HG02571 (cell line): ENCODE data around the gene SEC22B.
"Not testable (repeated sequence)": the region's sequence is repeated elsewhere in the genome, so short reads cannot be mapped to it uniquely, and the experiment has no call there.

Source experiments
- ATAC-seq: cut with Tn5 transposase; IDR thresholded peaks from one replicate; pipeline ENCODE4 v1.9.1; 2021; ENCODE audit warnings: mild to moderate bottlenecking, moderate library complexity; ENCODE audit not compliant: unreplicated experiment

Gene SEC22B

GRCh38 chr1:120117371-120118177, 58.7 kb downstream of the SEC22B start:
- peak; percentile 69 for ATAC-seq

- not testable (repeated sequence) for ATAC-seq
These were observed 60.2 kb downstream of the SEC22B start for GRCh38 chr1:120116094-120116493.

GRCh38 chr1:120113134-120113533, 63.2 kb downstream of the SEC22B start:
- not testable (repeated sequence) for ATAC-seq

GRCh38 chr1:120112212-120112611, 64.1 kb downstream of the SEC22B start:
- ATAC-seq: not testable (repeated sequence)

GRCh38 chr1:120111771-120112170, 64.5 kb downstream of the SEC22B start:
- ATAC-seq: not testable (repeated sequence)

- ATAC-seq: not testable (repeated sequence)
These were observed 65.3 kb downstream of the SEC22B start for GRCh38 chr1:120111008-120111407.

GRCh38 chr1:120109656-120110055, 66.7 kb downstream of the SEC22B start:
- not testable (repeated sequence) for ATAC-seq

- not testable (repeated sequence) for ATAC-seq
These were observed 67.1 kb downstream of the SEC22B start for GRCh38 chr1:120109180-120109579.

GRCh38 chr1:120105288-120105687, 71.0 kb downstream of the SEC22B start:
- ATAC-seq: not testable (repeated sequence)

- not testable (repeated sequence) for ATAC-seq
These were observed 72.6 kb downstream of the SEC22B start for GRCh38 chr1:120103768-120104167.

GRCh38 chr1:120101593-120101992, 74.7 kb downstream of the SEC22B start:
- not testable (repeated sequence) for ATAC-seq
